ENCODE measurements around the gene DCUN1D2. TPM values are rescaled to one million over a fixed set of nuclear protein-coding genes. Genes with fewer than 3 reads are reported as not detected.

DCUN1D2 gene
- total and polyA plus RNA-seq, 10 donors, result 6.3 to 33.1 (median 24.4) TPM

DNA sequence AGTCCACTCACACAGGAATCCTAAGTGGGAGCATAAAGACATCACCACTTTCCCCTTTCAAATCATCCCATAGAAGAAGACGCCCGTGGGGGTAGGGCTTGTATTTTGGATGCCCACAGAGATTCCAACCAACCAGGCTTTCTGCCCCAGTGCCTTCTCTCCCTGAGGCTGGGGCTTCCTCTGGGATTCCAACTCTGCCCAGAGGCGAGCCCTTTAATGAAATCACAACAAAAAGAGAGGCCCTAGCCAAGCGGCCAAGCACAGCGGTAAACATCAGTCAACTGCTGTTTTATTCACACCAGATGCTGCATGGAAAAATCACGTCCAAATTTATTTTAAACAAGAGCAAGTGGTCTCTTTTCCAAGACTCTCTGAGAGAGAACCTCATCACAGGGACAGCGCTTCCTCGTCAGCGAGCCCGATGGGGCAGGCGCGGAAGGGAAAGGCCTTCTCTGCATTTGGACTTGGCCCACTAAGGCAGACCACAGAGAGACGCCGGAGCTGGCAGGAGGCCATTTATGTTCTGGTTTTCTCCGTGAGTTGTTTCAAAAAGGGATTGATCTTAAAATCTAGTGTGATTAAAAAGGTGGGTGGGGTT lies 68.7 kb downstream of the DCUN1D2 start:
- Histone ChIP-seq H3K36me3 (no peaks in the 10 kb centered on the region), H3K27ac (no peak overlapping the region), H3K27me3 (replicated peaks in 1 of 7) (no peaks in the 10 kb centered on the region), H3K9me3 (no peaks in the 10 kb centered on the region), H3K4me1 (peaks cover 0 to 21% (median 13%) of the 10 kb centered on the region in 6 donors), H3K4me3 (no peak overlapping the region)
- WGBS, 5 donors, result 76 to 92% (median 88%) methylated on average over 15 of the region's 15 CpGs
- intact Hi-C loops (cut with DNase I; ENCODE audit: low total_unique reads), result no loop called here
- no peak for DNase-seq
- TF ChIP-seq POLR2AphosphoS5 (IDR thresholded peaks at IDR 0.05) (no peak), POLR2A (IDR thresholded peaks at IDR 0.05) (no peak)
- TF ChIP-seq, protein P1, sequence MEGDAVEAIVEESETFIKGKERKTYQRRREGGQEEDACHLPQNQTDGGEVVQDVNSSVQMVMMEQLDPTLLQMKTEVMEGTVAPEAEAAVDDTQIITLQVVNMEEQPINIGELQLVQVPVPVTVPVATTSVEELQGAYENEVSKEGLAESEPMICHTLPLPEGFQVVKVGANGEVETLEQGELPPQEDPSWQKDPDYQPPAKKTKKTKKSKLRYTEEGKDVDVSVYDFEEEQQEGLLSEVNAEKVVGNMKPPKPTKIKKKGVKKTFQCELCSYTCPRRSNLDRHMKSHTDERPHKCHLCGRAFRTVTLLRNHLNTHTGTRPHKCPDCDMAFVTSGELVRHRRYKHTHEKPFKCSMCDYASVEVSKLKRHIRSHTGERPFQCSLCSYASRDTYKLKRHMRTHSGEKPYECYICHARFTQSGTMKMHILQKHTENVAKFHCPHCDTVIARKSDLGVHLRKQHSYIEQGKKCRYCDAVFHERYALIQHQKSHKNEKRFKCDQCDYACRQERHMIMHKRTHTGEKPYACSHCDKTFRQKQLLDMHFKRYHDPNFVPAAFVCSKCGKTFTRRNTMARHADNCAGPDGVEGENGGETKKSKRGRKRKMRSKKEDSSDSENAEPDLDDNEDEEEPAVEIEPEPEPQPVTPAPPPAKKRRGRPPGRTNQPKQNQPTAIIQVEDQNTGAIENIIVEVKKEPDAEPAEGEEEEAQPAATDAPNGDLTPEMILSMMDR (IDR thresholded peaks at IDR 0.05 in 8 of 11, conservative IDR thresholded peaks at IDR 0.05 in 3 of 11), result no peak

DNA sequence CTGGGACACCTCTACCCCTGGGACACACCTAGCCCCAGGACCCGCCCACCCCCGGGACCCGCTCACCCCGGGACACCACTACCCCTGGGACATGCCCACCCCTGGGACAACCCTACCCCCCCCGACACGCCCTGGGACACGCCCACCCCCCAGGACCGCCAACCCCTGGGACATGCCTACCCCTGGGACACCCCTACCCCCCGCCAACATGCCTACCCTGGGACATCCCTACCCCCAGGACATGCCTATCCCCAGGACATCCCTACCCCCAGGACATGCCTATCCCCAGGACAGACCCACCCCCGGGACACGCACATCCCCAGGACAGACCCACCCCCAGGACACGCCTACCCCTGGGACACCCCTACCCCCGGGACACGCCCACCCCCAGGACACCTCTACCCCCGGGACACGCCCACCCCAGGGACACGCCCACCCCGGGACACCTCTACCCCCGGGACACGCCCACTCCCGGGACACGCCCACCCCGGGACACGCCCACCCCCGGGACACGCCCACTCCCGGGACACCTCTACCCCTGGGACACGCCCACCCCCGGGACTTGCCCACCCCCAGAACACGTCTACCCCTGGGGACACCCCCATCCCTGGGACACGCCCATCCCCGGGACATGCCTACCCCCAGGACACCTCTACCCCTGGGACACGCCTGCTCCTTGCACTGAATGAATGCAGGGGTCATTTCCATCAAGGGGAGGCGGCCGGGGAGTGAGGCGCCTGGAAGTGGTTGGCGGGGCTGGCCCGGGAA lies 69.5 kb downstream of the DCUN1D2 start:
- H3K4me3 ChIP-seq, result no peak overlapping the region
- no peaks in the 10 kb centered on the region for H3K27me3 ChIP-seq (replicated peaks in 1 of 7)
- no peak for TF ChIP-seq POLR2AphosphoS5 (IDR thresholded peaks at IDR 0.05)
- TF ChIP-seq, protein P1 (IDR thresholded peaks at IDR 0.05 in 8 of 11, conservative IDR thresholded peaks at IDR 0.05 in 3 of 11), result no peak
- TF ChIP-seq POLR2A (IDR thresholded peaks at IDR 0.05), result no peak
- intact Hi-C loops (cut with DNase I; ENCODE audit: low total_unique reads), result no loop called here
- H3K27ac ChIP-seq, result no peak overlapping the region
- H3K36me3 ChIP-seq, result no peaks in the 10 kb centered on the region
- H3K4me1 ChIP-seq, result peaks cover 0 to 21% (median 13%) of the 10 kb centered on the region in 6 donors
- no peak for DNase-seq
- no peaks in the 10 kb centered on the region for H3K9me3 ChIP-seq
- WGBS, 5 donors, result 77 to 86% (median 80%) methylated on average over 26 to 37 of the region's 38 CpGs

DNA sequence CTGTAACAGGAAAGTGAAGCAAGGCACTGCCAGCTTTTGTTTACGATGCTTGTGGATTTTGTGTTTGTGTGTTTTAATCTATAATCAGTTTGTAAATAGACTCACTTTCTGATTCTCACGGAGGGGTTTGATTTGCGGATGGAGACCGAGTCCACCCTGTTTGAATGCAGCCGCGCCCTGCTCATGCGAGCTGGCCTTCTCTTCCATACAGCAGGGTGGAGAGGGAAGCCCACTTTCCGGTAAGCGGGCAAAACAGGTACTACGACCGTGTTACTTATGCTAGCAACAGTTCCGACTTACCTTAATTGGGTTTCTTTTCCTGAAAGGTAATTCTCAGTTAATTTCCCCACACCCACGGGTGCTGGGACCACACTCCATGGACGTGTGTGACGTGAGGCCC lies 70.3 kb downstream of the DCUN1D2 start:
- no peak for TF ChIP-seq POLR2AphosphoS5 (IDR thresholded peaks at IDR 0.05)
- TF ChIP-seq POLR2A (IDR thresholded peaks at IDR 0.05), result no peak
- TF ChIP-seq, protein P1 (IDR thresholded peaks at IDR 0.05 in 8 of 11, conservative IDR thresholded peaks at IDR 0.05 in 3 of 11), result no peak
- DNase-seq, result no peak
- Histone ChIP-seq H3K9me3 (no peaks in the 10 kb centered on the region), H3K4me1 (peaks cover 0 to 21% (median 13%) of the 10 kb centered on the region in 6 donors), H3K27ac (no peak overlapping the region), H3K36me3 (no peaks in the 10 kb centered on the region), H3K4me3 (no peak overlapping the region), H3K27me3 (replicated peaks in 1 of 7) (no peaks in the 10 kb centered on the region)
- intact Hi-C loops (cut with DNase I; ENCODE audit: low total_unique reads), result no loop called here
- 88 to 95% (median 94%) methylated on average over 15 of the region's 15 CpGs for WGBS, 5 donors

DNA sequence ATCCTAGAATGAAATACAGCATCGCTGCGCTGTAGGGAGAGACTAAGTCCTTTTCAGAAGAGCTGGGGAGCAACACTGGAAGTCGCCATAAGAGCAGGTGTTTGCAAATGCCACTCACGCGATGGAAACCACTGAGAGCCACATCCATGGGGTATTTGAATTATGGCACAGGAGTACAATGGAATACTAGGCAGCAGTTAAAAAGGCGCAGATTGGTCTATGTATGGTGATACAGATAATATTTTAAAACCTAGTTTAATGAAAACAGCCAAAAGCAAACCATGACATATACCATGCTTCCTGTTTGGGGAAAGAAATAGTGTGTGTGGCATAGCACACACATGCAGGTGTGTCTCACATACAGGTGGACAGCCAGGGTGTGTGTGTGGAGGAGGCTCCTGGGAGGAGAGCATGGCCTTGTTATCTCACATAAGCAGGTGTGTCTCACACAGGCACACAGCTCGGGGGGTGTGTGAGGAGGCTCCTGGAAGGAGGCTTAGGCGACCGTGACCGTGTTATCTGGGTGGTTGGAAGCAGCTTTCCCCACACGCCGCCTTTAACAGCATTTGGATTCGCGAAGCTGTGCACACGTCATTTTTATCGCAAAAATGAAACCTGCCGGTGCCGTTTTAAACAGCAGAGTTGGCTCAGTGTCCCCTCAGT lies 70.8 kb downstream of the DCUN1D2 start:
- Histone ChIP-seq H3K4me1 (peaks cover 0 to 21% (median 13%) of the 10 kb centered on the region in 6 donors), H3K36me3 (no peaks in the 10 kb centered on the region), H3K4me3 (no peak overlapping the region), H3K27me3 (replicated peaks in 1 of 7) (no peaks in the 10 kb centered on the region), H3K27ac (no peak overlapping the region), H3K9me3 (no peaks in the 10 kb centered on the region)
- intact Hi-C loops (cut with DNase I; ENCODE audit: low total_unique reads), result no loop called here
- DNase-seq, result no peak
- no peak for TF ChIP-seq POLR2AphosphoS5 (IDR thresholded peaks at IDR 0.05)
- no peak for TF ChIP-seq POLR2A (IDR thresholded peaks at IDR 0.05)
- TF ChIP-seq, protein P1 (IDR thresholded peaks at IDR 0.05 in 8 of 11, conservative IDR thresholded peaks at IDR 0.05 in 3 of 11), result no peak
- 93 to 97% (median 95%) methylated on average over 18 of the region's 18 CpGs for WGBS, 5 donors

All from spleen (tissue), 11 donors.